Mammary epithelial cell (primary cell): ENCODE data around the gene GABRG3.

ENCODE experiments used
- EZH2 ChIP-seq: IDR thresholded peaks from 2 replicates; pipeline ENCODE4 v1.6.1; 2012; ENCODE audit warnings: low read length, inconsistent platforms, borderline replicate concordance
- TF ChIP-seq, protein P1 (sequence below), 2 donors: IDR thresholded peaks in 1 of 2; conservative IDR thresholded peaks in 1 of 2; 2 replicates each; pipeline ENCODE4 v1.5.1; 2011 to 2012; ENCODE audit warnings: inconsistent platforms in 2 of 2, low read length in 2 of 2, mild to moderate bottlenecking in 2 of 2, control low read depth in 1 of 2, low read depth in 1 of 2; ENCODE audit not compliant: insufficient read depth in 1 of 2; ENCODE audit errors: extremely low read depth in 1 of 2

DNA sequence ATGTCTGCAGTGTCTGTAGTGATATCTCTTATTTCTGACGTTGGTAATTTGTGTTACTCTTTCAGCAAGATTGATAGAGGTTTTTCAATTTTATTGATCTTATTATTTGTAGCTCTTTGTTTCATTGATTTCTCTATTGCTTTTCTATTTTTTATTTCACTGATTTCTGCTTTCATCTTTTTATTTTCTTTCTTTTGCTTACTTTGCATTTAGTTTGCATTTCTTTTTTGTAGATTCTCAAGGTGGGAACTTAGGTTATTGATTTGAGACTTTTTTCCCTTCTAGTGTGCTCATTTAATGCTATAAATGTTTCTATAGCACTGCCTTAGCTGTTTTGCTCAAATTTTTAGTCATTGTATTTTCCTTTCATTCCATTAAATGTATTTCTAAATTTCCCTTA, 49.5 kb upstream of the GABRG3 start:
- TF ChIP-seq, protein P1, sequence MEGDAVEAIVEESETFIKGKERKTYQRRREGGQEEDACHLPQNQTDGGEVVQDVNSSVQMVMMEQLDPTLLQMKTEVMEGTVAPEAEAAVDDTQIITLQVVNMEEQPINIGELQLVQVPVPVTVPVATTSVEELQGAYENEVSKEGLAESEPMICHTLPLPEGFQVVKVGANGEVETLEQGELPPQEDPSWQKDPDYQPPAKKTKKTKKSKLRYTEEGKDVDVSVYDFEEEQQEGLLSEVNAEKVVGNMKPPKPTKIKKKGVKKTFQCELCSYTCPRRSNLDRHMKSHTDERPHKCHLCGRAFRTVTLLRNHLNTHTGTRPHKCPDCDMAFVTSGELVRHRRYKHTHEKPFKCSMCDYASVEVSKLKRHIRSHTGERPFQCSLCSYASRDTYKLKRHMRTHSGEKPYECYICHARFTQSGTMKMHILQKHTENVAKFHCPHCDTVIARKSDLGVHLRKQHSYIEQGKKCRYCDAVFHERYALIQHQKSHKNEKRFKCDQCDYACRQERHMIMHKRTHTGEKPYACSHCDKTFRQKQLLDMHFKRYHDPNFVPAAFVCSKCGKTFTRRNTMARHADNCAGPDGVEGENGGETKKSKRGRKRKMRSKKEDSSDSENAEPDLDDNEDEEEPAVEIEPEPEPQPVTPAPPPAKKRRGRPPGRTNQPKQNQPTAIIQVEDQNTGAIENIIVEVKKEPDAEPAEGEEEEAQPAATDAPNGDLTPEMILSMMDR (conservative IDR thresholded peaks at IDR 0.05 in 1 of 2, IDR thresholded peaks at IDR 0.05 in 1 of 2; ENCODE audit: extremely low read depth in 1 of 2, insufficient read depth in 1 of 2, low read depth in 1 of 2, low read length in 2 of 2) = no peak
- no peak for TF ChIP-seq EZH2
